ENCODE measurements around the gene STXBP3.
A peak's percentile ranks its signal among the peaks of the same experiment; 100 is the strongest.

The STXBP3 gene

GRCh38 chr1:108750476-108751181 is 4.2 kb downstream of the STXBP3 start:
- no peak for TF ChIP-seq CTCF (conservative IDR thresholded peaks at IDR 0.05; ENCODE audit: low read depth, low read length)
- peak; percentile 19 for DNase-seq (ENCODE audit: low read depth)
- no peak overlapping the region for H3K4me3 ChIP-seq (ENCODE audit: low read length)

DNA sequence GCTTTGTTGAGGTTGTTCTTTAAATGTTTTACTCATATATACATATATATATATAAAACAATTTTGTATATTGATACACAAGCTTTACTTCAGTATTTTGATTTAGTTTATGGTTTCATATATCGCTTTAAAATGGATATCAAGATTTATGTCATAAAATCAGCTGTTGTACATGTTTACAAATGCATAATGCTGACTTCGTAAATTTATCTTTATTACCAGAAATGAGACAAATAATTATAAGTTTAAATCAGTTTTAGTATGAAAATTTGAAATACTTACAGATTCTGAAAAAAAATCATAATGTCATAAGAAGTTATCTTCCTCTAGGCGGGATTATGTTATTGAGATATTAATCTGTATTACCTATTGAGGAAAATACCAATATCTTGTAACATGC is 6.9 kb downstream of the STXBP3 start:
- DNase-seq (ENCODE audit: low read depth), result no peak
- no peak overlapping the region for H3K4me3 ChIP-seq (ENCODE audit: low read length)
- TF ChIP-seq CTCF (conservative IDR thresholded peaks at IDR 0.05; ENCODE audit: low read depth, low read length), result no peak

DNA sequence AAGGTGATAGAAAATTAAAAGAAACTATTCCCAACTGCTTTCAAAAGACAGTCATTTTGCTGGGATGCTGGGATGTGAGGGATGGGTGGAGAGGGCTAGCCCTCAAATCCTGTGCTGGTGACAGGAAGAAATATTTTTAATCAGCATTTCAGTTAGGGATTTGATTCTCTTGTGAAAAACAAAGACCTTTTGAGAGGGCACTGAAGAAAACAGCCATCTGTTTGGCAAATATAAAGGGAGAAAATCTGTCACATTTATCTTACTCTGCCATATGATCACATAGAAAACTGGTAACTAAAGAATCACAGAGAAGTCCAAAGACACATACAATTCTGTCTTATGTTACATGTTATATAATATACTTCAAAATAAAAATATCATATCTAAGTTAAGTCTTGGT is 12.3 kb downstream of the STXBP3 start:
- no peak for DNase-seq (ENCODE audit: low read depth)
- no peak overlapping the region for H3K4me3 ChIP-seq (ENCODE audit: low read length)
- TF ChIP-seq CTCF (conservative IDR thresholded peaks at IDR 0.05; ENCODE audit: low read depth, low read length), result no peak

- DNase-seq (ENCODE audit: low read depth), result no peak
Observed at GRCh38 chr1:108767115-108767514, 20.6 kb downstream of the STXBP3 start.

GRCh38 chr1:108767708-108768107 is 21.2 kb downstream of the STXBP3 start:
- H3K4me3 ChIP-seq (ENCODE audit: low read length), result no peak overlapping the region
- no peak for TF ChIP-seq CTCF (conservative IDR thresholded peaks at IDR 0.05; ENCODE audit: low read depth, low read length)
- no peak for DNase-seq (ENCODE audit: low read depth)

More at GRCh38 chr1:108767115-108767514, 20.6 kb downstream of the STXBP3 start:
- no peak for TF ChIP-seq CTCF (conservative IDR thresholded peaks at IDR 0.05; ENCODE audit: low read depth, low read length)
- no peak overlapping the region for H3K4me3 ChIP-seq (ENCODE audit: low read length)

DNA sequence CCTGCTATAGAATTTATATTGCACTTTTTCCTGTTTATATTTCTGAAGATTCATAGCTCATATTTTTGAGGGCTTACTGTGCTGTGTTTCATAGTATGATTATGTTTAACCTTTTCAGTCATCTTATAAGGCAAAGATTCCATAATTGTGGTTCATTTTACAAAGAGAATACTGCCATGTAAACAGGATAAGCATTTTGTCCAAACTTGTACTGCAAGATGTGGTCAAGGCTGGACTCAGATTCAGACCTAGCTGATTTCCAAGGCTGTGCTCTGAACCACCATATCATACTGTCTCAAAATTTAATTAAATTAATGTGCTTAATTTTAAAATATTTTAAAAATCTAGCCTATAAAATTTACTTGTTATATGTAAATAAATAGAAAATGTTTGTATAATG is 31.4 kb downstream of the STXBP3 start:
- DNase-seq (ENCODE audit: low read depth), result no peak
- H3K4me3 ChIP-seq (ENCODE audit: low read length), result no peak overlapping the region
- no peak for TF ChIP-seq CTCF (conservative IDR thresholded peaks at IDR 0.05; ENCODE audit: low read depth, low read length)

DNA sequence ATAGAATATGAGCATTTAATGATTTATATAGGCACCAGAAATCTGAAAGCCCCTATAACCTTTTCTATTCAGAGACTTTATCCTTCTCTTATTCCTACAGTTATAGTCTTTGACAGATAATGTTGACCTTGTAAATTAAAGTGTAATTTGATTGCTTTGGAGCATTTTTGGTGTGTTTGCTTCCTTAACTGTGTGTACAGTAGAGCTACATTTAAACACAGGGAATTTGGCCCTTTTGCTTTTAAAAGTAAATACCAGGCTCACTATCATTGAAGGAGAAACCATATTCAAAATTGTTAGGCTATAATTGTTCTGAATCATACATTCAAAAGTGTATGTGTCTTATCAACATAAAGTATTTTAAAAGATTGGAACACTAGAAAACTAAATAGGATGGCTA is 33.0 kb downstream of the STXBP3 start:
- no peak for TF ChIP-seq CTCF (conservative IDR thresholded peaks at IDR 0.05; ENCODE audit: low read depth, low read length)
- no peak overlapping the region for H3K4me3 ChIP-seq (ENCODE audit: low read length)
- DNase-seq (ENCODE audit: low read depth), result no peak
